ENCODE measurements around the gene ANKRD61.
"Not testable (repeated sequence)": the region's sequence is repeated elsewhere in the genome, so short reads cannot be mapped to it uniquely, and the experiment has no call there.

The ANKRD61 gene

GRCh38 chr7:6071406-6071805 lies 40.2 kb downstream of the ANKRD61 start:
- Histone ChIP-seq H3K4me3 (ENCODE audit: low read length) (peak overlapping the region; percentile 36), H3K27ac (ENCODE audit: low read depth, low read length) (no peak overlapping the region), H4K20me1 (ENCODE audit: control insufficient read depth, insufficient read depth, low read depth, low read length) (no peaks in the 10 kb centered on the region), H3K36me3 (ENCODE audit: control insufficient read depth, low read length) (no peaks in the 10 kb centered on the region), H3K9me2 (replicated peaks; ENCODE audit: control insufficient read depth, low read length) (no peaks in the 10 kb centered on the region), H3K4me1 (ENCODE audit: control insufficient read depth, low read length) (peaks cover 9% of the 10 kb centered on the region), H3K27me3 (ENCODE audit: control insufficient read depth, low read length) (no peaks in the 10 kb centered on the region), H3F3A (ENCODE audit: control insufficient read depth, insufficient read depth) (peaks cover 5% of the 10 kb centered on the region; the same call in 1 of the 2 replicates), H3K4me2 (ENCODE audit: low read length) (peak overlapping the region; percentile 63), H3K9me3 (ENCODE audit: control insufficient read depth, insufficient read depth, low read length) (no peaks in the 10 kb centered on the region), H3K79me2 (ENCODE audit: control insufficient read depth, low read length) (no peaks in the 10 kb centered on the region)
- no peak for TF ChIP-seq CTCF (IDR thresholded peaks at IDR 0.05; ENCODE audit: low read depth, low read length, poor library complexity, severe bottlenecking)
- TF ChIP-seq EZH2phosphoT487 (IDR thresholded peaks at IDR 0.05; ENCODE audit: borderline replicate concordance, low read length), result no peak

GRCh38 chr7:6074612-6075380 lies 43.6 kb downstream of the ANKRD61 start:
- H3K27me3 ChIP-seq (ENCODE audit: control insufficient read depth, low read length), result no peaks in the 10 kb centered on the region
- H3F3A ChIP-seq (ENCODE audit: control insufficient read depth, insufficient read depth), result peaks cover 13% of the 10 kb centered on the region
- H3K79me2 ChIP-seq (ENCODE audit: control insufficient read depth, low read length), result no peaks in the 10 kb centered on the region
- H3K4me1 ChIP-seq (ENCODE audit: control insufficient read depth, low read length), result peaks cover 13% of the 10 kb centered on the region
- TF ChIP-seq EZH2phosphoT487 (IDR thresholded peaks at IDR 0.05; ENCODE audit: borderline replicate concordance, low read length), result no peak
- no peak for TF ChIP-seq CTCF (IDR thresholded peaks at IDR 0.05; ENCODE audit: low read depth, low read length, poor library complexity, severe bottlenecking)
- no peak overlapping the region for H3K4me2 ChIP-seq (ENCODE audit: low read length)
- H3K9me2 ChIP-seq (replicated peaks; ENCODE audit: control insufficient read depth, low read length), result no peaks in the 10 kb centered on the region
- H3K27ac ChIP-seq (ENCODE audit: low read depth, low read length), result no peak overlapping the region
- no peaks in the 10 kb centered on the region for H3K36me3 ChIP-seq (ENCODE audit: control insufficient read depth, low read length)
- H3K9me3 ChIP-seq (ENCODE audit: control insufficient read depth, insufficient read depth, low read length), result no peaks in the 10 kb centered on the region
- no peaks in the 10 kb centered on the region for H4K20me1 ChIP-seq (ENCODE audit: control insufficient read depth, insufficient read depth, low read depth, low read length)
- H3K4me3 ChIP-seq (ENCODE audit: low read length), result no peak overlapping the region

- Histone ChIP-seq H3K4me1 (ENCODE audit: control insufficient read depth, low read length) (peaks cover 12% of the 10 kb centered on the region), H3K9me3 (ENCODE audit: control insufficient read depth, insufficient read depth, low read length) (no peaks in the 10 kb centered on the region), H4K20me1 (ENCODE audit: control insufficient read depth, insufficient read depth, low read depth, low read length) (no peaks in the 10 kb centered on the region), H3K4me3 (ENCODE audit: low read length) (no peak overlapping the region), H3F3A (ENCODE audit: control insufficient read depth, insufficient read depth) (peaks cover 11% of the 10 kb centered on the region), H3K27ac (ENCODE audit: low read depth, low read length) (no peak overlapping the region), H3K9me2 (replicated peaks; ENCODE audit: control insufficient read depth, low read length) (no peaks in the 10 kb centered on the region), H3K4me2 (ENCODE audit: low read length) (no peak overlapping the region), H3K36me3 (ENCODE audit: control insufficient read depth, low read length) (no peaks in the 10 kb centered on the region), H3K27me3 (ENCODE audit: control insufficient read depth, low read length) (no peaks in the 10 kb centered on the region), H3K79me2 (ENCODE audit: control insufficient read depth, low read length) (no peaks in the 10 kb centered on the region)
- TF ChIP-seq CTCF (IDR thresholded peaks at IDR 0.05; ENCODE audit: low read depth, low read length, poor library complexity, severe bottlenecking) (no peak), EZH2phosphoT487 (IDR thresholded peaks at IDR 0.05; ENCODE audit: borderline replicate concordance, low read length) (no peak)
Observed at GRCh38 chr7:6078548-6078947, 47.4 kb downstream of the ANKRD61 start.

GRCh38 chr7:6083047-6083446 lies 51.9 kb downstream of the ANKRD61 start:
- H3K27ac ChIP-seq (ENCODE audit: low read depth, low read length); H3K79me2 ChIP-seq (ENCODE audit: control insufficient read depth, low read length); H3K27me3 ChIP-seq (ENCODE audit: control insufficient read depth, low read length); H3K9me2 ChIP-seq (replicated peaks; ENCODE audit: control insufficient read depth, low read length); H3K9me3 ChIP-seq (ENCODE audit: control insufficient read depth, insufficient read depth, low read length); H4K20me1 ChIP-seq (ENCODE audit: control insufficient read depth, insufficient read depth, low read depth, low read length); H3K4me3 ChIP-seq (ENCODE audit: low read length); H3K4me2 ChIP-seq (ENCODE audit: low read length); H3K36me3 ChIP-seq (ENCODE audit: control insufficient read depth, low read length): not testable (repeated sequence)
- Histone ChIP-seq H3F3A (ENCODE audit: control insufficient read depth, insufficient read depth) (peaks cover 11% of the 10 kb centered on the region), H3K4me1 (ENCODE audit: control insufficient read depth, low read length) (peaks cover 12% of the 10 kb centered on the region)

Data from DOHH2 (cell line).